Fibroblast of villous mesenchyme (primary cell): Measurements from ENCODE around the gene RRM1. TPM values are rescaled to one million over a fixed set of nuclear protein-coding genes. Genes with fewer than 3 reads are reported as not detected.

ENCODE experiments used
- DNase-seq: peaks from one replicate; pipeline ENCODE4 v3.0.0-alpha.2; 2010; ENCODE audit warnings: low read depth
- H3K4me3 ChIP-seq: 2 replicates; pipeline ENCODE4 v1.5.1; 2011; ENCODE audit warnings: low read depth, mild to moderate bottlenecking, low read length
- CTCF ChIP-seq: IDR thresholded peaks from 2 replicates; pipeline ENCODE4 v1.5.1; 2012; ENCODE audit warnings: low read depth, mild to moderate bottlenecking, low read length; ENCODE audit not compliant: insufficient read depth
- total RNA-seq: library from RNA; depleted of rRNA; stranded (reverse); fragments of >200 nt; gene quantifications from 2 replicates; pipeline ENCODE4 v1.2.3, GENCODE V29; 2012

Gene RRM1
- total RNA-seq, 1 donor: 128 TPM

- H3K4me3 ChIP-seq: no peak overlapping the region
- no peak for TF ChIP-seq CTCF
- no peak for DNase-seq
These were observed 28.8 kb upstream of the RRM1 start for GRCh38 chr11:4065601-4066377.

GRCh38 chr11:4066910-4067309, 27.7 kb upstream of the RRM1 start:
- DNase-seq: no peak
- no peak for TF ChIP-seq CTCF
- H3K4me3 ChIP-seq: no peak overlapping the region

GRCh38 chr11:4068962-4069361, 25.6 kb upstream of the RRM1 start:
- DNase-seq: no peak
- TF ChIP-seq CTCF: no peak
- no peak overlapping the region for H3K4me3 ChIP-seq

- no peak for TF ChIP-seq CTCF
- no peak for DNase-seq
- H3K4me3 ChIP-seq: no peak overlapping the region
These were observed 23.3 kb upstream of the RRM1 start for GRCh38 chr11:4071325-4071724.

- no peak overlapping the region for H3K4me3 ChIP-seq
- DNase-seq: peak; percentile 36
- TF ChIP-seq CTCF: no peak
These were observed 22.7 kb upstream of the RRM1 start for GRCh38 chr11:4071914-4072313.

- peak; percentile 81 for TF ChIP-seq CTCF
- H3K4me3 ChIP-seq: no peak overlapping the region
- peak; percentile 84 for DNase-seq
These were observed 21.8 kb upstream of the RRM1 start for GRCh38 chr11:4072668-4073285.
